NCI-H526 treated with DMSO at 0.1 percent for 48 hours (cell line): ENCODE data around the gene CCBE1.
"Not testable (repeated sequence)": the region's sequence is repeated elsewhere in the genome, so short reads cannot be mapped to it uniquely, and the experiment has no call there.

Experiments
- DNase-seq: peaks from one replicate; lab custom pipeline; 2025; lab: John Stamatoyannopoulos, UW

Gene CCBE1

GRCh38 chr18:59697236-59697932, at the start of gene CCBE1:
Gene CCBE1 (minus strand): TSS chr18:59697423.
- no peak for DNase-seq

- DNase-seq, result no peak
Observed at GRCh38 chr18:59744271-59744721, 47.1 kb upstream of the CCBE1 start.

- DNase-seq, result no peak
Observed at GRCh38 chr18:59743566-59743965, 46.3 kb upstream of the CCBE1 start.

- no peak for DNase-seq
Observed at GRCh38 chr18:59742325-59743111, 45.3 kb upstream of the CCBE1 start.

GRCh38 chr18:59740141-59740540, 42.9 kb upstream of the CCBE1 start:
- no peak for DNase-seq

- no peak for DNase-seq
Observed at GRCh38 chr18:59737776-59738300, 40.6 kb upstream of the CCBE1 start.

- not testable (repeated sequence) for DNase-seq
Observed at GRCh38 chr18:59737335-59737734, 40.1 kb upstream of the CCBE1 start.

- no peak for DNase-seq
Observed at GRCh38 chr18:59736061-59736460, 38.8 kb upstream of the CCBE1 start.

- no peak for DNase-seq
Observed at GRCh38 chr18:59735269-59735860, 38.1 kb upstream of the CCBE1 start.

- DNase-seq, result no peak
Observed at GRCh38 chr18:59733421-59733820, 36.2 kb upstream of the CCBE1 start.

GRCh38 chr18:59730896-59731295, 33.7 kb upstream of the CCBE1 start:
- no peak for DNase-seq

- no peak for DNase-seq
Observed at GRCh38 chr18:59729781-59730180, 32.6 kb upstream of the CCBE1 start.

GRCh38 chr18:59728816-59729215, 31.6 kb upstream of the CCBE1 start:
- no peak for DNase-seq

- DNase-seq, result no peak
Observed at GRCh38 chr18:59725142-59725541, 27.9 kb upstream of the CCBE1 start.

GRCh38 chr18:59724103-59724502, 26.9 kb upstream of the CCBE1 start:
- DNase-seq, result no peak

GRCh38 chr18:59721931-59722330, 24.7 kb upstream of the CCBE1 start:
- no peak for DNase-seq

GRCh38 chr18:59721211-59721610, 24.0 kb upstream of the CCBE1 start:
- no peak for DNase-seq

- no peak for DNase-seq
Observed at GRCh38 chr18:59719544-59720181, 22.4 kb upstream of the CCBE1 start.

- no peak for DNase-seq
Observed at GRCh38 chr18:59718464-59719157, 21.4 kb upstream of the CCBE1 start.

- no peak for DNase-seq
Observed at GRCh38 chr18:59718108-59718463, 20.9 kb upstream of the CCBE1 start.

- no peak for DNase-seq
Observed at GRCh38 chr18:59717291-59717690, 20.1 kb upstream of the CCBE1 start.

- DNase-seq, result no peak
Observed at GRCh38 chr18:59715966-59716369, 18.7 kb upstream of the CCBE1 start.
